Heart right ventricle (tissue), 16 donors: ENCODE measurements around the gene KIF3B. TPM values are rescaled to one million over a fixed set of nuclear protein-coding genes. Genes with fewer than 3 reads are reported as not detected.
"Not testable (repeated sequence)": the region's sequence is repeated elsewhere in the genome, so short reads cannot be mapped to it uniquely, and the experiment has no call there.

Experiments
- ATAC-seq, 8 donors: fragments of 200-7000 bp; cut with Tn5 transposase; one replicate each; pipeline ENCODE4 v1.9.1; 2020; ENCODE audit warnings: mild to moderate bottlenecking in 8 of 8, moderate library complexity in 8 of 8, moderate number of reproducible peaks in 1 of 8
- DNase-seq, 2 donors: peaks; one replicate each; pipeline ENCODE4 v3.0.0-alpha.2; 2020
- H3K27ac ChIP-seq, 10 donors: fragments of 200-600 bp; sonication (generic) in 2 of 10; one replicate each; pipeline versions ENCODE4 v1.5.0 to v1.8.0; 2020 to 2022; ENCODE audit warnings: mild to moderate bottlenecking in 3 of 10
- H3K27me3 ChIP-seq, 7 donors: fragments of 200-600 bp; one replicate each; pipeline ENCODE4 v1.8.0; 2021 to 2022; ENCODE audit warnings: mild to moderate bottlenecking in 2 of 7
- H3K36me3 ChIP-seq, 9 donors: fragments of 200-600 bp; sonication (generic) in 1 of 9; one replicate each; pipeline versions ENCODE4 v1.5.0 to v1.8.0; 2020 to 2022; ENCODE audit warnings: mild to moderate bottlenecking in 2 of 9
- H3K4me1 ChIP-seq, 9 donors: fragments of 200-600 bp; sonication (generic) in 1 of 9; one replicate each; pipeline versions ENCODE4 v1.5.0 to v1.8.0; 2020 to 2022; ENCODE audit warnings: mild to moderate bottlenecking in 4 of 9
- H3K4me3 ChIP-seq, 10 donors: fragments of 200-600 bp; sonication (generic) in 2 of 10; one replicate each; pipeline versions ENCODE4 v1.5.0 to v1.8.0; 2020 to 2022; ENCODE audit warnings: mild to moderate bottlenecking in 7 of 10, moderate library complexity in 2 of 10
- H3K9me3 ChIP-seq, 11 donors: fragments of 200-600 bp in 10 of 11; sonication (generic) in 2 of 11; one replicate each; pipeline versions ENCODE4 v1.5.0 to v1.8.0; 2013 to 2022; ENCODE audit warnings: mild to moderate bottlenecking in 2 of 11, control low read depth in 1 of 11, moderate library complexity in 1 of 11
- WGBS, 2 donors: extraction: QIAGEN DNeasy Blood & Tissue Kit; methylation state at CpG; one replicate each; pipeline ENCODE4 v1.1.7; 2013; ENCODE audit warnings: inconsistent platforms in 1 of 2; 5-methylcytosine and 5-hydroxymethylcytosine counted together
- intact Hi-C, 10 donors: fragments of 100-400 bp; cut with DNase I; formaldehyde crosslinking; loops; one replicate each; pipeline versions ENCODE4 v1.11.1 to v1.14.2; 2022
- polyA plus RNA-seq, 2 donors: library from polyadenylated mRNA; stranded (reverse); fragments of 200-250 nt; gene quantifications; one replicate each; pipeline ENCODE4 v1.2.3, GENCODE V29; 2013
- total RNA-seq, 10 donors: library from RNA; stranded (reverse); fragmentation: NEBNext Ultra II Directional in 3 of 10; extraction: Animal tissue kit (Norgen Biotek cat#: 25700) in 3 of 10; gene quantifications; one replicate each; pipeline versions ENCODE4 v1.2.1 to v1.2.4, GENCODE V29; 2021 to 2023
- TF ChIP-seq, protein P1 (sequence below), 9 donors: fragments of 200-600 bp; sonication (generic) in 2 of 9; IDR thresholded peaks; one replicate each; pipeline versions ENCODE4 v1.5.0 to v1.8.0; 2021 to 2022; ENCODE audit warnings: antibody characterized with exemption in 9 of 9, mild to moderate bottlenecking in 5 of 9, moderate library complexity in 1 of 9
- donor health status: Arrhythmogenic right ventricular cardiomyopathy.
- donor health status: ischemic (EF 13 %, LVEDD 7.1; RV severe dilation, severe dysfunction).
- donor health status: healthy with polysubstance abuse.
- donor health status: DM: no; HTN: yes; CAD: no.
- donor health status: DM: no; HTN: no; CAD: no.
- donor health status: ischemic (EF 25% LVEDD 6.9; RV normal size, moderate dysfunction).
- donor health status: ischemic (EF 25% LVEDD 5.7; RV mildly dilated, moderate dysfunction).
- donor health status: healthy.
- donor health status: DM: yes; HTN: yes; CAD: no.
- donor health status: Ischemic cardiomyopathy.
- donor health status: ischemic (EF 35%, LVEDD 5.7; RV mildly dilated, moderate dysfunction).
- donor health status: nonischemic (EF 11% LVEDD 7.7; RV severe dilation, severe dysfunction).
- donor health status: DM: yes; HTN: yes; CAD: no.
- donor health status: PGD.
- donor health status: ischemic (EF 29% LVEDD 5.4; RV normal size, mild dysfunction).
- donor health status: nonischemic (EF 23%, LVEDD 6.1; RV moderate dilation, normal function).

Gene KIF3B
- total and polyA plus RNA-seq, 12 donors: 4.7 to 16.3 (median 11.1) TPM

DNA sequence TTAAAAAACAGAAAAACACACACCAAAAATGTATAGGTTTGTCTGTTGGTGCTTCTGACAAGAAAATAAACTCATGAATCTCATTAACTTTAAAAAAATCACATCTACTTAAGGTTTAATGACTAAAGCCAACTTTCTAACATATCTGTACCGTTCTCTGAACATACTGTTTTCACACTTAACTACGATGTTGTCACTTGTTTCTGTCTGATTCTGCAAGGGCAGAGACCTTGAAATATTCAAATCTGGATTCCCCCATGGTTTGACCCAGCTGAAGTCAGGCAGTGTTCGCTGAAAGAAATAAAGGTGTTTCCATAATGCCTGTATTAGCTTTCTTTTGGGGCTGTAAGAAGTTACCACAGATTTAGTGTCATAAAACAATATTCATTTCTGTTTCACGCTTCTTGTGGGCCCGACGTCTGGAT, 78.0 kb downstream of the KIF3B start:
- Histone ChIP-seq H3K4me3 (no peak overlapping the region), H3K27ac (peak overlapping the region in 1 of 10 donors; percentile 99), H3K9me3 (peaks cover 0 to 3% (median 0%) of the 10 kb centered on the region in 11 donors), H3K4me1 (peaks cover 3 to 39% (median 18%) of the 10 kb centered on the region in 9 donors), H3K36me3 (no peaks in the 10 kb centered on the region), H3K27me3 (no peaks in the 10 kb centered on the region)
- WGBS, 2 donors: 87 to 91% methylated on average over 6 of the region's 6 CpGs
- DNase-seq (no peak), ATAC-seq (no peak)
- intact Hi-C loops: loop anchor here in 5 of 10 donors (5.0 to 10.0 kb wide), 5 partner anchors 73 to 151 kb away; partner anchors contain the start of genes PLAGL2 (in 2 of the 5), POFUT1 (in 2 of the 5) and KIF3B (in 1 of the 5)
- TF ChIP-seq, protein P1, sequence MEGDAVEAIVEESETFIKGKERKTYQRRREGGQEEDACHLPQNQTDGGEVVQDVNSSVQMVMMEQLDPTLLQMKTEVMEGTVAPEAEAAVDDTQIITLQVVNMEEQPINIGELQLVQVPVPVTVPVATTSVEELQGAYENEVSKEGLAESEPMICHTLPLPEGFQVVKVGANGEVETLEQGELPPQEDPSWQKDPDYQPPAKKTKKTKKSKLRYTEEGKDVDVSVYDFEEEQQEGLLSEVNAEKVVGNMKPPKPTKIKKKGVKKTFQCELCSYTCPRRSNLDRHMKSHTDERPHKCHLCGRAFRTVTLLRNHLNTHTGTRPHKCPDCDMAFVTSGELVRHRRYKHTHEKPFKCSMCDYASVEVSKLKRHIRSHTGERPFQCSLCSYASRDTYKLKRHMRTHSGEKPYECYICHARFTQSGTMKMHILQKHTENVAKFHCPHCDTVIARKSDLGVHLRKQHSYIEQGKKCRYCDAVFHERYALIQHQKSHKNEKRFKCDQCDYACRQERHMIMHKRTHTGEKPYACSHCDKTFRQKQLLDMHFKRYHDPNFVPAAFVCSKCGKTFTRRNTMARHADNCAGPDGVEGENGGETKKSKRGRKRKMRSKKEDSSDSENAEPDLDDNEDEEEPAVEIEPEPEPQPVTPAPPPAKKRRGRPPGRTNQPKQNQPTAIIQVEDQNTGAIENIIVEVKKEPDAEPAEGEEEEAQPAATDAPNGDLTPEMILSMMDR (IDR thresholded peaks at IDR 0.05): no peak

DNA sequence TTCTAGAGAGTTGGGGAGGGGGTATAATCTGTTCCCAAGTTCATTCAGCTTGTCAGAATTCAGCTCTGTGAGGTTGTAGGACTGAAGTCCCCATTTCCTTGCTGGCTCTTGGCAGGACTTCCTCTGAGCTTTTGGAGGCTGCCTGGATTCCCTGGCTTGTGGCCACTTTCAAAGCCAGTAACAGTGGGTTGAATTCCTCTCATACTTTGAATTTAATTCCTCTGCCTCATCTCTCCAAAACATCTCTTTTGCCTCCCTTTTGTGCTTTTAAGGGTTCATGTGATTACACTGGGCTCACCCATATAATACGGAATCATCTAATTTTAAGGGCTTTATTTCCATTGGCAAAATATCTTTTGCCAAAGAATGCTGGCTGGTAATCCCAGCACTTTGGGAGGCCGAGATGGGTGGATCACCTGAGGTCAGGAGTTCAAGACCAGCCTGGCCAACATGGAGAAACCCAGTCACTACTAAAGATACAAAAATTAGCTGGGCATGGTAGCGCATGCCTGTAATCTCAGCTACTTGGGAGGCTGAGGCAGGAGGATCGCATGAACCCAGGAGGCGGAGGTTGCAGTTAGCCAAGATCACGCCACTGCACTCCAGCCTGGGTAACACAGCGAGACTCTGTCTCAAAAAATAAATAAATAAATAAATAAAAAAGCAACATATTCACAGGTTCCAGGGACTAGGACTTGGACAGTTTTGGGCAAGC, 78.6 kb downstream of the KIF3B start:
- peak overlapping the region in 3 of 10 donors; percentile 99 for H3K27ac ChIP-seq
- peaks cover 3 to 45% (median 25%) of the 10 kb centered on the region in 9 donors for H3K4me1 ChIP-seq

DNA sequence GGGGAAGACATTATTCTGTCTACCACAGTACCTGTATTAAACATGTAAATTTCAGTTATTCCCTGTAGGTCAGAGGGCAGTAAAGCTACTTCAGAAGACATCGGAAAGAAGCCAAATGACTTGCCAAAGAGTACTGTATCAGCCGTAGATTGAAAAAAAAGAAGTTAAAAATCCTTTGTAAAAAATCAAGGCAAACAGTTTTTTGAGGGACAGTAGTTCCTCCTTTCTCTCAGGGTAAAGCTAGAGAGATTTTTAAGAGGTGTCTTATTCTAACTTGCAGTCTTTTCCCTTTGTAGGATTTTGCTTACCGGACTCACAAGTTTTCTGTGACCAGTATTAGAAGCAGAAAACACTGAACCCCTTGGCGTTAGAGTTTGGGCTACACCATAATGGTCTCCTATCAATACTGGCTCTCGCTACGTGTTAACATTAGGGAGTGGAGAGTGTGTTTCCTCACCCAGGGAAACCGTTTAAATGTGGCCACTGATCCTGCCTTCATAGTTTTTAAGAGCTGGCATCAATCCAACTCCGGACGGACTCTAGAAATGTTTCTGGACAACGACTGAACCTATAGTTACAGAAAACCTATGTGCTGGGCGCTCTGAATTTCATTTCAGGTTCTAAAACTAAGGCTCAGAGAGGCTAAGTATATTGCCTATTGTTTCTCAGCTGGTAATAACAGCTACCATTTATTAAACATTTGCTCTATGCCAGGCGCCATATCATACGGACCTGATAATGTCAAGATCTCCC, 79.3 kb downstream of the KIF3B start:
- H3K4me1 ChIP-seq: peaks cover 3 to 53% (median 30%) of the 10 kb centered on the region in 9 donors
- 21 to 22% methylated on average over 13 of the region's 13 CpGs for WGBS, 2 donors

More for the DNA sequence above, 78.6 kb downstream of the KIF3B start:
- not testable (repeated sequence) for H3K36me3 ChIP-seq, H3K4me3 ChIP-seq, DNase-seq, H3K9me3 ChIP-seq, ATAC-seq, H3K27me3 ChIP-seq
- intact Hi-C loops: loop anchor here in 5 of 10 donors (5.0 to 10.0 kb wide), 5 partner anchors 74 to 151 kb away; partner anchors contain the start of genes PLAGL2 (in 2 of the 5), POFUT1 (in 2 of the 5) and KIF3B (in 1 of the 5)
- WGBS, 2 donors: 81 to 93% methylated on average over 7 of the region's 7 CpGs

GRCh38 chr20:32357375-32357868, 80.0 kb downstream of the KIF3B start:
- no peaks in the 10 kb centered on the region for H3K36me3 ChIP-seq
- intact Hi-C loops: loop anchor here in 5 of 10 donors (5.0 to 10.0 kb wide), 5 partner anchors 75 to 153 kb away; partner anchors contain the start of genes PLAGL2 (in 2 of the 5), POFUT1 (in 2 of the 5) and KIF3B (in 1 of the 5)
- TF ChIP-seq, protein P1 (IDR thresholded peaks at IDR 0.05): no peak
- DNase-seq (peak in 1 of 2 donors; percentile 9), ATAC-seq (peak in 7 of 8 donors; percentile 6 to 32 (median 25))
- H3K9me3 ChIP-seq: peaks cover 0 to 3% (median 0%) of the 10 kb centered on the region in 11 donors
- peaks cover 3 to 59% (median 35%) of the 10 kb centered on the region in 9 donors for H3K4me1 ChIP-seq
- no peaks in the 10 kb centered on the region for H3K27me3 ChIP-seq
- 0 to 1% methylated on average over 11 of the region's 11 CpGs for WGBS, 2 donors
- H3K27ac ChIP-seq: peak overlapping the region; percentile 86 to 99 (median 96)
- H3K4me3 ChIP-seq: peak overlapping the region; percentile 50 to 94 (median 85)

More for the DNA sequence above, 79.3 kb downstream of the KIF3B start:
- no peak for ATAC-seq
- intact Hi-C loops: loop anchor here in 5 of 10 donors (5.0 to 10.0 kb wide), 5 partner anchors 74 to 152 kb away; partner anchors contain the start of genes PLAGL2 (in 2 of the 5), POFUT1 (in 2 of the 5) and KIF3B (in 1 of the 5)
- peak in 1 of 2 donors; percentile 15 for DNase-seq
- Histone ChIP-seq H3K36me3 (no peaks in the 10 kb centered on the region), H3K27me3 (no peaks in the 10 kb centered on the region), H3K9me3 (peaks cover 0 to 3% (median 0%) of the 10 kb centered on the region in 11 donors), H3K27ac (peak overlapping the region; percentile 86 to 99 (median 96)), H3K4me3 (peak overlapping the region in 9 of 10 donors; percentile 70 to 94 (median 85))
- TF ChIP-seq, protein P1 (IDR thresholded peaks at IDR 0.05): no peak
